GM19099 (cell line): ENCODE measurements around the gene PTPRN2.

ENCODE experiments used
- POLR2A ChIP-seq: IDR thresholded peaks from 3 replicates; pipeline ENCODE4 v1.6.1; 2011; ENCODE audit warnings: low read depth; ENCODE audit not compliant: insufficient read length; ENCODE audit errors: extremely low read depth

The PTPRN2 gene

GRCh38 chr7:157653827-157654207 lies 933.8 kb downstream of the PTPRN2 start:
- TF ChIP-seq POLR2A = no peak

GRCh38 chr7:157652954-157653826 lies 934.4 kb downstream of the PTPRN2 start:
- no peak for TF ChIP-seq POLR2A

- no peak for TF ChIP-seq POLR2A
These were observed 935.3 kb downstream of the PTPRN2 start for GRCh38 chr7:157652161-157652953.

- no peak for TF ChIP-seq POLR2A
These were observed 936.1 kb downstream of the PTPRN2 start for GRCh38 chr7:157651366-157652160.

GRCh38 chr7:157650801-157651200 lies 936.8 kb downstream of the PTPRN2 start:
- TF ChIP-seq POLR2A = no peak

- no peak for TF ChIP-seq POLR2A
These were observed 937.4 kb downstream of the PTPRN2 start for GRCh38 chr7:157650131-157650631.

- TF ChIP-seq POLR2A = no peak
These were observed 941.1 kb downstream of the PTPRN2 start for GRCh38 chr7:157646551-157646950.

- TF ChIP-seq POLR2A = no peak
These were observed 942.1 kb downstream of the PTPRN2 start for GRCh38 chr7:157645539-157645938.

- no peak for TF ChIP-seq POLR2A
These were observed 942.7 kb downstream of the PTPRN2 start for GRCh38 chr7:157644946-157645345.

- TF ChIP-seq POLR2A = no peak
These were observed 944.1 kb downstream of the PTPRN2 start for GRCh38 chr7:157643525-157643970.

GRCh38 chr7:157641866-157642265 lies 945.8 kb downstream of the PTPRN2 start:
- no peak for TF ChIP-seq POLR2A

GRCh38 chr7:157640144-157640543 lies 947.5 kb downstream of the PTPRN2 start:
- no peak for TF ChIP-seq POLR2A

GRCh38 chr7:157638563-157638962 lies 949.1 kb downstream of the PTPRN2 start:
- no peak for TF ChIP-seq POLR2A

GRCh38 chr7:157637216-157637949 lies 950.2 kb downstream of the PTPRN2 start:
- no peak for TF ChIP-seq POLR2A
